Activated T-helper 17 cell treated with anti-CD3 and anti-CD28 coated beads, Interleukin-2, amount 50 U/mL, for 72 hours (primary cell): ENCODE data around the gene OR6B1. TPM values are rescaled to one million over a fixed set of nuclear protein-coding genes. Genes with fewer than 3 reads are reported as not detected.
"Not testable (repeated sequence)": the region's sequence is repeated elsewhere in the genome, so short reads cannot be mapped to it uniquely, and the experiment has no call there.

Experiments used
- ATAC-seq: fragments of 150-1000 bp; cut with Tn5 transposase; replicated peaks from 2 replicates; pipeline ENCODE4 v1.10.0; 2021; ENCODE audit warnings: mild to moderate bottlenecking, moderate library complexity
- H3K27ac Mint-ChIP-seq: one replicate; pipeline ENCODE4 v1.8.0; 2022; ENCODE audit warnings: mixed read lengths
- H3K27me3 Mint-ChIP-seq: one replicate; pipeline ENCODE4 v1.8.0; 2022; ENCODE audit warnings: mixed read lengths
- H3K36me3 Mint-ChIP-seq: one replicate; pipeline ENCODE4 v1.8.0; 2022; ENCODE audit warnings: low read depth, mild to moderate bottlenecking, mixed read lengths
- H3K4me1 Mint-ChIP-seq: one replicate; pipeline ENCODE4 v1.8.0; 2022; ENCODE audit warnings: mixed read lengths
- H3K4me3 Mint-ChIP-seq: one replicate; pipeline ENCODE4 v1.8.0; 2022; ENCODE audit warnings: mild to moderate bottlenecking, mixed read lengths
- H3K9me3 Mint-ChIP-seq: one replicate; pipeline ENCODE4 v1.8.0; 2022; ENCODE audit warnings: mixed read lengths
- total RNA-seq, 2 donors: library from RNA; stranded (reverse); gene quantifications; one replicate each; pipeline ENCODE4 v1.2.3, GENCODE V29; 2022

OR6B1 gene
- total RNA-seq, 2 donors from 2014 or later, result not detected

DNA sequence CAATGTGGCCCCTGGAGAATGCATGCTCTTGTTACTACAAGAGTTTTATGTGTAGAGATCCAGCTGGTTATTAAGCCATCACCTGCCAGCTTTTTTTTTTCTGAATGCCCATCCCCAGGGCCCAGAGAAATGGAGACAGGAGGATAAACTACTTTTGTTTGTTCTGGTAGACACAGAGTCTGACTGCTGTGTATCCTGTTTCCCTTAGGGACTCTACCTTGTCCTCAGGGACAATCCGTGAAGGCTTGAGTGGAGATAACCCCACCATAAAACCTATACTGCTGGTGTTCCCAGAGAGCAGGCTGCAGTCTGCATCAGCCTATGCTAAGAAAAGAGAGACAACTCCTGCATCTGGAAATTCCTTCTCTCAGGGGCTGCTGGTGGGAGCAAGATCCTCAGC, 48.5 kb downstream of the OR6B1 start, which contains the start of gene OR2A5:
OR2A5 (plus strand) TSS at position 301 of the 400 bp plus-strand sequence. CDS start 1,454 bp downstream, outside the sequence.
- no peak for ATAC-seq
- no peaks in the 10 kb centered on the region for H3K36me3 Mint-ChIP-seq
- no peak within 1 kb of the TSS for H3K4me3 Mint-ChIP-seq
- H3K4me1 Mint-ChIP-seq, result no peaks in the 10 kb centered on the region
- H3K9me3 Mint-ChIP-seq, result no peaks in the 10 kb centered on the region
- H3K27ac Mint-ChIP-seq, result no peak within 1 kb of the TSS
- peaks cover 17% of the 10 kb centered on the region for H3K27me3 Mint-ChIP-seq

DNA sequence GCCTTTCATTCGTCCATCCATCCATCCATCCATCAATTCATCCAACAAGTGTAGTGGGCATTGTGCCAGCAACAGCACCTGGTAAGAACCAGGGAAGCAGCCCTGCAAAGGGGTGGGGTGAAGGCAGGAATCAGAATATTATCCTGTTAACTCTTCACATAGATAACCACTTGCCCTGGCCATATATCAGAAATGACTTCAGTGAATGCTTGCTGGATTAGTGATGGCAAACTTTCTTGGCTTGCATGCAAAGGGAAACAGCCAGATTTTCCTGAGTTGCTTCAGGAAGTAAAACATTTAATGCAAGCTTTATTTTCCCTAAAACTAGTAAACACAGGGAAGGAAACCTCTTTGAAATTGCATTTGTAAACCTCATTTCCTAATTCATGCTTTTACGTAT, 49.4 kb downstream of the OR6B1 start:
- Mint-ChIP-seq H3K27me3 (peaks cover 17% of the 10 kb centered on the region), H3K27ac (no peak overlapping the region), H3K9me3 (no peaks in the 10 kb centered on the region), H3K36me3 (no peaks in the 10 kb centered on the region), H3K4me1 (no peaks in the 10 kb centered on the region), H3K4me3 (no peak overlapping the region)
- ATAC-seq, result no peak

GRCh38 chr7:144050093-144050492, 50.0 kb downstream of the OR6B1 start:
- Mint-ChIP-seq H3K36me3 (no peaks in the 10 kb centered on the region), H3K4me3 (no peak overlapping the region), H3K27ac (no peak overlapping the region), H3K27me3 (peaks cover 20% of the 10 kb centered on the region), H3K9me3 (no peaks in the 10 kb centered on the region), H3K4me1 (no peaks in the 10 kb centered on the region)
- no peak for ATAC-seq

DNA sequence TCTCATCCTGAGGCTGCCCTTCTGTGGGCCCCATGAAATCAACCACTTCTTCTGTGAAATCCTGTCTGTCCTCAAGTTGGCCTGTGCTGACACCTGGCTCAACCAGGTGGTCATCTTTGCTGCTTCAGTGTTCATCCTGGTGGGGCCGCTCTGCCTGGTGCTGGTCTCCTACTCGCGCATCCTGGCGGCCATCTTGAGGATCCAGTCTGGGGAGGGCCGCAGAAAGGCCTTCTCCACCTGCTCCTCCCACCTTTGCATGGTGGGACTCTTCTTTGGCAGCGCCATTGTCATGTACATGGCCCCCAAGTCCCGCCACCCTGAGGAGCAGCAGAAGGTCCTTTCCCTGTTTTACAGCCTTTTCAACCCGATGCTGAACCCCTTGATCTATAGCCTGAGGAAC, 50.8 kb downstream of the OR6B1 start:
- not testable (repeated sequence) for H3K27ac Mint-ChIP-seq, H3K4me1 Mint-ChIP-seq, H3K9me3 Mint-ChIP-seq

GRCh38 chr7:144057954-144058353, 57.8 kb downstream of the OR6B1 start:
- Mint-ChIP-seq H3K36me3 (no peaks in the 10 kb centered on the region), H3K9me3 (peaks cover 3% of the 10 kb centered on the region), H3K27me3 (peaks cover 20% of the 10 kb centered on the region), H3K4me1 (no peaks in the 10 kb centered on the region), H3K4me3 (no peak overlapping the region), H3K27ac (no peak overlapping the region)
- ATAC-seq, result no peak

More for the DNA sequence above, 50.8 kb downstream of the OR6B1 start:
- not testable (repeated sequence) for H3K36me3 Mint-ChIP-seq, H3K4me3 Mint-ChIP-seq, ATAC-seq
- peaks cover 20% of the 10 kb centered on the region for H3K27me3 Mint-ChIP-seq

Other genes with a start within 250 kb of the OR6B1 start
- gene CTAGE6, start 242.6 kb upstream of the OR6B1 start, total RNA-seq, result 10 to 100 TPM in 1 of 2 donors, 1 to 10 TPM in 1; 2.3 to 10.0 TPM
- gene TCAF1, start 98.1 kb upstream of the OR6B1 start, total RNA-seq, result 10 to 100 TPM; 19.2 to 48.0 TPM
- gene OR2F2, start 65.1 kb upstream of the OR6B1 start, total RNA-seq, result not detected
- not detected for gene OR2F1, start 45.5 kb upstream of the OR6B1 start, total RNA-seq
- not detected for gene OR2A5, start 48.6 kb downstream of the OR6B1 start, total RNA-seq
- not detected for gene OR2A25, start 69.5 kb downstream of the OR6B1 start, total RNA-seq
- gene OR2A12, start 86.0 kb downstream of the OR6B1 start, total RNA-seq, result not detected
- gene OR2A2, start 109.3 kb downstream of the OR6B1 start, total RNA-seq, result not detected
- gene OR2A14, start 122.9 kb downstream of the OR6B1 start, total RNA-seq, result not detected
- 1 to 10 TPM; 1.1 to 4.2 TPM for gene CTAGE4, start 183.1 kb downstream of the OR6B1 start, total RNA-seq
- 1 to 10 TPM; 1.1 to 5.1 TPM for gene ARHGEF35, start 195.5 kb downstream of the OR6B1 start, total RNA-seq
- not detected for gene OR2A42, start 239.3 kb downstream of the OR6B1 start, total RNA-seq